Measurements from ENCODE around the gene OR52E1. TPM values are rescaled to one million over a fixed set of nuclear protein-coding genes. Genes with fewer than 3 reads are reported as not detected.
"Not testable (repeated sequence)": the region's sequence is repeated elsewhere in the genome, so short reads cannot be mapped to it uniquely, and the experiment has no call there.

Gene OR52E1
- polyA plus RNA-seq (2014; cell fraction: cytosol; rRNA removed), result not detected in 2 replicates
- not detected in 2 replicates for polyA plus RNA-seq (2014; cell fraction: nucleus; rRNA removed)

DNA sequence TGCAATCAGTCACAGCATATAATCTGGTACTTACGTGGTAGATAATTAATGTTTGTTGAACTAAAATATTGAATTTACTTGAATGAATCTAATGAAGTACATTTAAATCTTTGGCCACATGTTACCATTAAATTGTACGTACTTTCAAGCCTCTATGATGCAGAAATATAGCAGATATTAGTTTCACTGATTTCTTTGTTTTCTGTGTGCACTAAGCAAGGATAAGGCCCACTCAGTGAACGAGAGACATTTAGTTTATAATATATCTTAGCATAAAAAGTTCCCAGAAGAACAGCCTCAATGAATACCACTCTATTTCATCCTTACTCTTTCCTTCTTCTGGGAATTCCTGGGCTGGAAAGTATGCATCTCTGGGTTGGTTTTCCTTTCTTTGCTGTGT, at the start of gene OR52E1:
TSS of gene OR52E1 (plus strand) at position 301 of the 400 bp plus-strand sequence.
- no peak for DNase-seq (ENCODE audit: low spot score)

GRCh38 chr11:5021996-5022395, 47.4 kb upstream of the OR52E1 start:
- DNase-seq (ENCODE audit: low spot score), result no peak

GRCh38 chr11:5036669-5037068, 32.7 kb upstream of the OR52E1 start:
- DNase-seq (ENCODE audit: low spot score), result no peak

DNA sequence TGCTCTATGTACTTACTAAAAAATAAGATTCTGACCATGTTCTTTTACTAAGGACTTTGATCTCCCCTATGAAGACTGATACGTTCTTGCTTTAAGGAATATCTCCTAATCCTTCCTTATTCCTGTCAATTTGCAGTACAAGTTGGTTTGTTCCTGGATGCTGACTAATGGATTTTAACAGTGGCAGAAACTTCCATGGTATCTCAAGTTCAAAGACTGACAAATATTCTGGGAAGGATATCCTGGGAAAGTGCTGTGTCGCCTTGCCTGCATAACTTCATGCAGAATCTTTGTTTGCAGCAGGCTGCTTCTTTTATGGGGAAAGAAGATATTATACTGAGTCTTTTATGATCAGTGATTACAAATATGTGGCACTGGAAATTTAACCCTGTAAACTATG, 31.4 kb upstream of the OR52E1 start:
- no peak for DNase-seq (ENCODE audit: low spot score)

DNA sequence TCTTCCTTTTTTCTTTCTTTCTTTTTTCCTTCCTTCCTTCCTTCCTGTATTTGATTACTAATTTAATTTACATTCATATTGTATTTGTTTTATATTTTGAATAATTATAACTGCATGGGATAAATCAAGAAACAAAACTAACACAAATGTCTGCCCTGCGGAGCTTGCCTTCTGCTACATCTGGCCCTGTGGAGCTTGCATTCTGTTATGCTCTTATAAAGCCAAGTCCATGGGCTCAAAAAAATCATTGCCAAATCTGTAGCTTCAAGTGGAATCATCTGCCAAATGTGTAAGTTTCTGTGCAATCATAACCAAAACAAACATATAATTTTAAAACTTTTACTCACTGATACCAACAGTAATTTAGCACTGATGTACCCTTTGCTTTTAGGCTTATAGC, 31.0 kb upstream of the OR52E1 start:
- no peak for DNase-seq (ENCODE audit: low spot score)

DNA sequence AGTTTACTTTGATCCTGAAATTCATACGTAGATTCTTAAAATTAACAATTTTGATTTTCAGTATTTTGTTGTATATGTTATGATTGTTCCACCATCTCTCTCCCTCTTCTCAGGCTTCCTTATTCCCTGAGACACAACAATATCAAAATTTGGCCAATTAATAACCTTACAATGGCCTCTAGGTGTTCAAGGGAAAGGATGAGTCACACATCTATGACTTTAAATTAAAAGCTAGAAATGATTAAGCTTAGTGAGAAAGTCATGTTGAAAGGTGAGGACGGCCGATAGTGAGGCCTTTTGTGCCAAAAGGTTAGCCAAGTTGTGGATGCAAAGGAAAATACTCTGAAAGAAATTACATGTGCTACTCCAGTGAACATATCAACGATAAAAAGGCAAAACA, 28.5 kb upstream of the OR52E1 start:
- DNase-seq (ENCODE audit: low spot score), result no peak

DNA sequence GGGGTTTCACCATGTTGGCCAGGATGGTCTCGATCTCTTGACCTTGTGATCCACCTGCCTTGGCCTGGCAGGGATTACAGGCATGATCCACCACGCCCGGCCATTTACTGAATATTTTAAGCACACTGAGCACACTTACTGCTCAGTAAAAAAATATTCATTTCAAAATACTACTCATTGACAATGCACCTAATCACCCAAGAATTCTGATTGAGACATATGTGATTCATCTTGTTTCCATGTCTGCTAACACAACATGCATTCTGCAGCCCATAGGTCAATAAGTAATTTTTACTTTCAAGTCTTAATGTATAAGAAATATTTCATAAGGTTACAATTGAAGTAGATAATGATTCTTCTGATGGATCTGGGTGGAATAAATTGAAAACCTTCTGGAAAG, 27.3 kb upstream of the OR52E1 start:
- no peak for DNase-seq (ENCODE audit: low spot score)

- DNase-seq (ENCODE audit: low spot score), result no peak
Observed at GRCh38 chr11:5043380-5043779, 26.0 kb upstream of the OR52E1 start.

DNA sequence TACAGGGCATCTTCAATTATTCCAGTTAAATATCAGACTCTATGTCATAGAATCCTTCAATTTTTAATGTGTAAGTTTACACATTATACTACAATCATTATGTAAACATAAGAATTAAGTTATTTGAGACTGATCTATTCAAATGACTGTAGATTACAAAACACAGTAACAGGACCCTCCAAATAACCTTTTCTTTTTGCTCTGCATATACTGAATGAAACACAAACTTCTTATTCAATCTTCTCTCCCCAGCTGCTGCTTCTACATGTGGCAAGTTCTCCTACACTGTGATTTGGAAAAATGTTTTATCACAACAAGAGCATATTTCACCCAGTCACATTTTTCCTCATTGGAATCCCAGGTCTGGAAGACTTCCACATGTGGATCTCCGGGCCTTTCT, 23.1 kb upstream of the OR52E1 start, which contains the start of gene OR52J3:
TSS of gene OR52J3 (plus strand) at position 301 of the 400 bp plus-strand sequence. CDS start at position 301, 0 bp downstream.
- DNase-seq (ENCODE audit: low spot score), result no peak

- no peak for DNase-seq (ENCODE audit: low spot score)
Observed at GRCh38 chr11:5046754-5047330, 22.5 kb upstream of the OR52E1 start.

- not testable (repeated sequence) for DNase-seq (ENCODE audit: low spot score)
Observed at GRCh38 chr11:5058679-5059078, 10.7 kb upstream of the OR52E1 start.

DNA sequence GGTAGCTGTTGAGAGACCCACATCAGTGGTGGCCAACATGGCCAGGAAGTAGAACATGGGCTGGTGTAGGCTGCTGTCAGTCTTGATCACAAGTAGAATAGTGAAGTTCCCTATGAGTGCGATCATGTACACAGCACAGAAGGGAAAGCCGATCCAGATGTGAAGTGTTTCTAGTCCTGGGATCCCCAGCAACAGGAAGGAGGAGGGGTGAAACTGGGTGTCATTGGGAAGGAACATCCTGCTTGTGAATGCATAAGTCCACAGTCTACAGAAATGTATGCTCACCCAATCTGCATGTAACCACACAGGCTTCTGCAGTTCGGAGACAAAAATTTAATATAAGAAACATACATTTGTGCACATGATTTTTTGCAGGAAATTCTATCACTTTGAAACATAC, 10.0 kb upstream of the OR52E1 start, which contains the start of gene OR52E2:
TSS of gene OR52E2 (minus strand) at position 237 of the 400 bp plus-strand sequence. CDS start at position 237, 0 bp downstream.
- no peak for DNase-seq (ENCODE audit: low spot score)

GRCh38 chr11:5065027-5065426, 4.3 kb upstream of the OR52E1 start:
- no peak for DNase-seq (ENCODE audit: low spot score)

GRCh38 chr11:5071799-5072198, 2.4 kb downstream of the OR52E1 start:
- no peak for DNase-seq (ENCODE audit: low spot score)

DNA sequence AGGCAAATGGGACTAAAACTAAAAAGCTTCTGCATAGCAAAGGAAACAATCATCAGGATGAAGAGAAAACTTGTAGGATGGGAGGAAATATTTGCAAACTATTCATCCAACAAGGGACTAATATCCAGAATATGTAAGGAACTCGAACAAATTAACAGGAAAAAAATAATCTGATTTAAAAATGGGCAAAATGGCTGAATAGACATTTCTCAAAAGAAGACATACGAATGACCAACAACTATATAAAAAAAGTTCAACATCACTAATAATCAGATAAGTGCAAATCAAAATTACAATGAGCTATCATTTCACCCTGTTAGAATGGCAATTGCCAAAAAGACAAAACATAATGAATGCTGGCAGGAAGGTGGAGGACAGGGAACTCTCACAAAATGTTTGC, 12.0 kb downstream of the OR52E1 start:
- no peak for DNase-seq (ENCODE audit: low spot score)

- no peak for DNase-seq (ENCODE audit: low spot score)
Observed at GRCh38 chr11:5083602-5084001, 14.2 kb downstream of the OR52E1 start.

DNA sequence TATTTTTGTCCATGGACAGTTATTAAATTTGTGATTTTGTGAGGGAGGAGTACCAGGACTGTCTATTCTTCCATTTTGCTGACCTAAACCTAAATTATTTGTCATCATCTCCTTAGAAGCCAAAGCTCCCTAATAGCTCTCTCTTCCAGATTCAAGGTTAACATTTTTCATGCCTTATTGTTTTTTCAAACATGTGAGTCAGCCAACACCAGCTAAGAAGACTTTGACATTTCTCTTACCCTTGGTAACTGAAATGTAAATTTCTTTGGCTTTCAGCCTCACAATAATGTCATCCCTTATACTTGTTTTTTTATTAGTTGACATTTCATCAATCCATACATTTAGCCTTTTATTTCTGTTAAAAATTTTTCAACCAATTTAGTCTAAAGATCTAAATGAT, 19.2 kb downstream of the OR52E1 start:
- no peak for DNase-seq (ENCODE audit: low spot score)

GRCh38 chr11:5090668-5091067, 21.3 kb downstream of the OR52E1 start:
- DNase-seq (ENCODE audit: low spot score), result no peak

DNA sequence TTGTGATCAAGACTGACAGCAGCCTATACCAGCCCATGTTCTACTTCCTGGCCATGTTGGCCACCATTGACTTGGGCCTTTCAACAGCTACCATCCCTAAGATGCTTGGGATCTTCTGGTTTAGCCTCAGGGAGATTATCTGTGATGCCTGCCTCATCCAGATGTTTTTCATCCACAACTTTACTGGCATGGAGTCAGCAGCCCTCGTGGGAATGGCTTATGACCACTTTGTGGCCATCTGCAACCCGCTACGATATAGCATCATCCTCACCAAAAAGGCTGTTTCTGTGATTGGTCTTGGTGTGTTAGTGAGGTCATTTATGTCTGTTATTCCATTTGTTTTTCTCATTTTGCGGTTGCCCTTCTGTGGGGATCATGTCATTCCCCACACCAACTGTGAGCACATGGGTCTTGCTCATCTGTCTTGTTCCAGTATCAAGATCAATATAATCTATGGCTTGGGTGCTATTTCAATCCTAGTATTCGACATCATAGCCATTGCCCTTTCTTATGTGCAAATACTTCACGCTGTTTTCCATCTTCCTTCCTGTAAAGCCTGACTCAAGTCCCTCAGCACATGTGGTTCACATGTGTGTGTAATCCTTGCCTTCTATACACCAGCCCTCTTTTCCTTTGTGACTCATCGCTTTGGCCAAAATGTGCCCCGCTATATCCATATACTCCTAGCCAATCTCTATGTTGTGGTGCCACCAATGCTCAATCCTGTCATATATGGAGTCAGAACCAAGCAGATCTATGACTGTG, 23.6 kb downstream of the OR52E1 start:
- no peak for DNase-seq (ENCODE audit: low spot score)

DNA sequence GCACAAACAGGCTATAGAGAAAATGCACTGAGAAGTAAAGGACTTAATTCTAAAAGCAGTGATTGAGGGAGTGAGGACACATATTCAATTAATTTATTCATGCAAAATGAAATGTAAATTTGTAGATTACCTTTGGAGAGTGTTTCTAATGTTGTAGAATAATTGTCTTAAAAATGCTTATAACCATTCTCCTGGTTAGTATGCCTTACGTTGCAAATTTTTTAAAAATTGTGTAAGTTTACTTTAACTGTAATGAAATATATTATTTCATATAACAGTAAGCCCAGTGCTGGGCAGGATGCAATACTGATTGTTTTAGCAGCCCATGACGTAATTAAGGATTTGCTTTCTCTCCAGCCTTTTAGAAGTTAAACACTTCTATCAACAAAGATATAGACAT, 26.6 kb downstream of the OR52E1 start:
- no peak for DNase-seq (ENCODE audit: low spot score)

GRCh38 chr11:5102246-5102645, 32.9 kb downstream of the OR52E1 start:
- DNase-seq (ENCODE audit: low spot score), result no peak

DNA sequence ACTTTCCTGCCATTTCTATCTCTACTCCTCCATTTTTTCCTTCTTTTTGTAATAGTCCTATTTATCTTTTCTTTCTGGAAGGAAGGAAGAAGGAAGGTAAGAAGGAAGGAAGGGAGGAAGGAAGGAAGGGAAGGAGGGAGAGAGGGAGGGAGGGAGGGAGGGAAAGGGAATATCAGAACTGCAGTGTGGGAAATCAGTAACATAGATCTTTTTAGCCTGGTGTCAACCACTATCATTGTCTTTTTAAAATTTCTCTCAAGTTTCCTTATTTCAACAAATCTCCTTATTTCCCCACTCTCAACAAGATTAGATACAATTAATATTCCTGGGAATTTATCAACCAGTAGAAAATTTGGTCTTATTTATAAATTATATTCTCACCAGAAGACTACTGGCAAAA, 33.7 kb downstream of the OR52E1 start:
- no peak for DNase-seq (ENCODE audit: low spot score)

- DNase-seq (ENCODE audit: low spot score), result no peak
Observed at GRCh38 chr11:5107285-5107684, 37.9 kb downstream of the OR52E1 start.
